H4 (cell line): Measurements from ENCODE around the gene JAZF1. TPM values are rescaled to one million over a fixed set of nuclear protein-coding genes. Genes with fewer than 3 reads are reported as not detected.

Experiments used
- DNase-seq: peaks from one replicate; pipeline ENCODE4 v3.0.0-alpha.2; 2015; ENCODE audit warnings: low spot score
- total RNA-seq: library from RNA; depleted of rRNA; stranded (reverse); fragments of >200 nt; shearing (Covaris generic); gene quantifications from 2 replicates; pipeline ENCODE4 v1.2.3, GENCODE V29; 2014

Gene JAZF1
- total RNA-seq, 1 experiment from 2014 or later: 20.6 TPM

DNA sequence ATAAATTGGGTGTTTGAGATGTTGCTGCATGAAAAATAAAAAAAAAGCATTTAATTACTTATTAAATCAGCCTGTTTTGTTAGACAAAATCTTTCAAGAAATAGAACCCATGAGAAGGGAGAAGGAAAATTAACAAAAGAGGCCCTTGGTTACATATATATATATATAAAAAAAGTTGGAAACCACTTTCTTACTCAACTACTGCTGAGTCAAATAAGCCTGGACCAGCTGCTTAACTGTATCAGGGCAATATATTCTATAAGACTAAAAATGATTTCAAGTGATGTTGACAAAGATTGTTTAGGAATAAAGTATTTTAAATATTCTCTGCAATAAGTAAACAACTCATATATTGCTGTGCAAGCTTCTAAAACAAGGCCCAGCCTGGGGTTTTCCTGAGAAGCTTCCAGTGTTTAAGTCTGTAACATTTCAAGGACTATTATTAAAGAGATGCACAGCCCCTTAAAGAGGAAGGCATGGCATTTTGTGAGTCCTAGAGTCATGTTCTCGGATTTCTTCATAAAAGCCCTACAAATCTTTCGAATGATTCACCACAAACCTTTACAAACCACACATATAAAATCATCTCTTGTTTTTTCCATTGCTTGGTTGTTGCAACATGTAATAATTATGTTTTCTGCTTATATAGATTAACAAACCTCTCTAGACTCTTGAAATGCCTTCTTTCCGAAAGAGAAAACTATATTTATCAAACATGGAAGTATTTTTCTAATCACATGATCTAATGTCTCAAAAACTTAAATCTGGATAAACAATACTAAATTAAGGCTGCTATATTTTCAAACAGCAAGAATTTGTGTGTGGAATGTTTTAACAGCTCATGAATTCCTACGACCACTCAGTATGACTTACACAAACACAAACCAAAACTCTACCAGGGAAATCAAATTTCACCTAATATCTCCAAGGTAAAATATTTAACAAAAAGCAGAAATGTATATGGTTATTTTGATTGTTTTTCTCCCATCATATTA is 14.3 kb downstream of the JAZF1 start:
- peak; percentile 62 for DNase-seq

GRCh38 chr7:28165261-28165660 is 15.3 kb downstream of the JAZF1 start:
- DNase-seq: no peak

- DNase-seq: peak; percentile 60
Observed at GRCh38 chr7:28163949-28164348, 16.6 kb downstream of the JAZF1 start.

DNA sequence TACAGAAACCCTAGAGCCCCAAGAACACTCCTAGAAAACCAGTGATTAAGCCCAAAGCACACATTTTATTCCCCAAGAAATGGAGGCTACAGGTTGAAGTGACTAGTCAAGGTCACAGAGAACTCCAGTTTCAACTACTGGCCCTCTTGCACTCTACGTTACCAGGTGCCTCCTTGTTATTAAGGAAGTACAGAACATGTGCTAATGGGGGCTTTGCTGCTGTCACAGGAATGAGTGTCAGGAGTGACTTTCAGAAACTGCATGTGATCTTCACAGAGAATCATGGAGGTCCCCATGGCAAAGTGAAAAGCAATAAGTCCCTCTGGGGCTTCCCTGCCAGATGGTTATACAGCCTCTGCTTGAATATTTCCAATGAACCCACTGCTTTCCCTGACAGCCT is 19.3 kb downstream of the JAZF1 start:
- no peak for DNase-seq

DNA sequence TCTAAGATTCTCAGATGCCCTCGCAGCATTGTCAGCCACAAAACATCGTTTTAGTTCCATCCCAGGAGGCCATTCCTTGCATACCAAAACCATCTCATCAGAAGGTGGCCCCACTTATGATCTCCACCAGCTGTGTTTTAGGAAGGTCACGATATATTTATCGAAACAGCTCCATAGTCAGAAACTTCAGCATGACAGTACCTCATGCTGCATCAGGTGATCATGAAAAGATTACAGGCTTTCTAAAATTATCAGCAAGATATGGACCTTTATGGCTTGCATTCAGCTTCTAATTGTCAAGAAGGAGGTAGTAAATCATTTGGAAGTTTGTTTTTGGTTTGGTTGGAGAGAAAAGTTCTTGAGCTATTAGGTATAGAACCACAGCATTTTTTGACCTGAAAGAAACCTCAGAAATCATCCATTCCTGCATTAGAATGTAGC is 20.0 kb downstream of the JAZF1 start:
- DNase-seq: no peak

GRCh38 chr7:28157831-28158416 is 22.7 kb downstream of the JAZF1 start:
- DNase-seq: no peak

DNA sequence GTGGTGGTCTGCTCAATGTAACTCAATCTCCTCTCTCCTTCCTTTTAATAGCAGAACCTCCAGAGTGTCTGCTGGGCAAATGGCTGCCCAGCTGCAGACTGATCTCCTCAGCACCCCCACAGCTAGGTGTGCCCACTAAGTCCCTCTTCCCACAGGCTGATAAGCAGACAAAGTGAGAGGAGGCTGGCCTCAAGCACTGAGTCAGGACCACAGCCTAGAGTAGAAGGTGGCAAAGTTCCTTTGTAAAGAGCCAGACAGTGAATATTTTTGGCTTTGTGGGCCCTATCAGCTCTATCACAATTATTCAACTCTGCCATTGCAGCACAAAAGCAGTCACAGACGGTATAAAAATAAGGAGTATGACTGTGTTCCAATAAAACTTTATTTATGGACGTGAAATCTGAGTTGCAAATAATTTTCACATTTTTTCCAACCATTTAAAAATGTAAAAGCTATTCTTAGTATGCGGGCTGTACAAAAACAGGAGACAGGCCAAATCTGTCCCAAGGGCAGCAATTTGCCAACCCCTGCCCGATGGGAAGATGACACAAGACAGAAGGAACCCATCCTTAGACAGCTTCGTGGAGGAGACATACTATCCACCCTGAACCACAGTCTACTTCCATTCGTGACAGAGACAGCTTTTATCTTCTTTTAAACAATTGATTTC is 23.4 kb downstream of the JAZF1 start:
- no peak for DNase-seq

- DNase-seq: no peak
Observed at GRCh38 chr7:28156401-28156800, 24.2 kb downstream of the JAZF1 start.

GRCh38 chr7:28155964-28156363 is 24.6 kb downstream of the JAZF1 start:
- no peak for DNase-seq

- DNase-seq: no peak
Observed at GRCh38 chr7:28155019-28155660, 25.5 kb downstream of the JAZF1 start.

GRCh38 chr7:28152594-28152993 is 28.0 kb downstream of the JAZF1 start:
- DNase-seq: no peak

DNA sequence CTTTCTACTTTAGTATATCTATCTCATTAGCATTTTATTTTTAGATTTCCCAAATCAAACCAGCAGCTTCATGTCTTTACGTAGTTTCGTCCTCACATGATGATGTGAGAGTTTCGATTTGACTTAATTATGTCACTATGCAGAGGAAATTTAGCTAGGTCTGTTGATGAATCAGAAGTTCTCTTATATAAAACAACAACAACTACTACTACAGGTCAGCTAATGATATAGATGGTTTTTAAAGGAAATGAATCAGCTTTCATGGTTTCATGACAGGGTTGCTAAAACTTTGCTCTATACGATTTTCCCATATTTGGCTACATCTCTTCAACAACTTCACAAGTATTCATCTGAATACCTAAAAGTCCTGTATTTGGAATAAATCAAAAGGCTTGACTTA is 28.6 kb downstream of the JAZF1 start:
- no peak for DNase-seq

GRCh38 chr7:28149291-28150101 is 31.1 kb downstream of the JAZF1 start:
- DNase-seq: no peak

DNA sequence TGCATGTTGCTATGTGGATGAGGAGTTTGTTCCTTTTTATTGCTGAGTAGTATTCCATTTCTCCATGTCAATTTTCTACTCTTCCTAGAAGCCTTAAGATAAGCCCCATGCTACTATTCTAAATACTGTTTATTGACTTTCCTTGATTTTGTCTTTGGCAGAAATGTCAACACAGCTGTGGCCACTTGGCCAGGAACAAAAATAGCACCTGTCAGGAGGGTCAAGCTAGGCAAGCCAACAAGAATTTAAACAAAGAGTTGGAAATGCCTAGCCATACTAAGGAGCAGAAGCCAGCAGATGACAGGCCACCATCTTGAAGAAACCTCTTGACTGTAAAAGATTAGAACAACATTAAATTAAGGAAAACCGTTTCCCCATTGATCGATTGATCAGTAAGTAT is 34.7 kb downstream of the JAZF1 start:
- no peak for DNase-seq

DNA sequence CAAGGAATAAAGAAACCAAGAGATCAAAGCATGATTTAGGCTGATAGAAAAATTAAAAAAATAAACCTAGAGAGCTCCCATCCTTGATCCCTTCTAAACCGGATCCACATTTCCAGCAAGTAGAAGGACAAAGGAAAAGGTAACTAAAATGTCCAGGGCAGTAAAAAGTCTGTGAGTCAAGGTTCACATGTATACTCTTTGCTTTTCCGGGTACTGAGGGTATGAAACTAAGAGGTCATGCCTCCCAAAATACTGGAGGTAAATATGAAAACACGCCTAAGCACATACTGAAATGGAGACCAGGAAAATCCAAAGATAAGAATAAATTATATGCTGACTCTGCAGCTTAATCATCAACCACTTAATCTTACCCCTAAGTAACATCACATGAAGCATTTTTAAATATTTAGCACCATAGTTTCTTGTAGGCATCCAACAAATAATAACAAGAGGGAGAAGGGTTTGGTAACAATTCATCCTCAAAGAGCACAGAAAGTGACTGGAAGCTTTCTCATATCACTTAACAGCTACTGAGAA is 35.4 kb downstream of the JAZF1 start:
- DNase-seq: no peak

DNA sequence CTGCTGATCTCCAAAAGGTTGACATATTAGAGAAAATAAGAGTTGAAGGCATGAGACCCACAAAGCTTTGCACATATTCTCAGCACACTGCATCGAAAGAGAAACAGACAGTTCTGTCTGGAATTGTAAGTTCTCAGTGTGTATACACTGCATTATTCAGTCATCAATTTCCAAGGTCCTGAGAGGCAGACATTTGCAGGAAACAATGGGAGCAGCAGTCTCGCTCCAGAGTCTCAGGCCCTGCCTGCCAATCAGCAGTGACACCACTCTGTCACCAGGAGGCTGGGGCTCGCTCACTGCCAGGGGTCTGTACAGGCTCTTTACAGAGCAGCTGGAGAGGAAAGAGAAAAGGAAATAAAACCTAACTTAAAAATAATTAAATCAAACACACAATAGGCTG is 36.3 kb downstream of the JAZF1 start:
- no peak for DNase-seq

- DNase-seq: no peak
Observed at GRCh38 chr7:28142650-28143049, 37.9 kb downstream of the JAZF1 start.

GRCh38 chr7:28140979-28141378 is 39.6 kb downstream of the JAZF1 start:
- DNase-seq: no peak

GRCh38 chr7:28138837-28139236 is 41.8 kb downstream of the JAZF1 start:
- no peak for DNase-seq

GRCh38 chr7:28137463-28137862 is 43.1 kb downstream of the JAZF1 start:
- DNase-seq: no peak

DNA sequence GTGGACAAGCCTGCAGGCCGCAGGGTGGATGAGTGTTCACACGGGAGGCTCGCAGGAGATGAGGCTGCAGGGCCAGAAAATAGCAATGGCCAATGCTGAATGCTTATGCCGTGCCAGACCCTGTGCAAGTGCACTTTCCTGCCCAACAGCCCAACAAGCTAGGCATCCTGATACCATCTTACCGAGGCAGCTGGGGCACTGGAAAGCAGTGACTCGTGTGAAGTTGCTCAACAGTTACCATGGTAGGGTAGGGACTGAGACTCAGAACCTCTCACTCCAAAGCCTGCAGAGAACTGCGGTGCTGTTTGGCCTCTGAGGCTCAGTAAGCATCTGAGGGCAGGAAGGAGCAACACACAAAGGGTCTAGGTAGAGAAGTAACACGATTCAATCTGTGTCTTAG is 43.7 kb downstream of the JAZF1 start:
- no peak for DNase-seq
